HepG2 (cell line): ENCODE data around the gene METTL13. TPM values are rescaled to one million over a fixed set of nuclear protein-coding genes. Genes with fewer than 3 reads are reported as not detected.

Experiments used
- ARNTL ChIP-seq: sonication (generic); formaldehyde crosslinking; IDR thresholded peaks from 2 replicates; pipeline ENCODE4 v1.4.0; 2020; ENCODE audit warnings: mild to moderate bottlenecking, missing genetic modification reagents
- ATM ChIP-seq: fragments of 450-650 bp; IDR thresholded peaks from 2 replicates; pipeline ENCODE4 v1.7.1; 2017; ENCODE audit warnings: mild to moderate bottlenecking, borderline replicate concordance
- BRD4 ChIP-seq: sonication (generic); formaldehyde crosslinking; IDR thresholded peaks from 2 replicates; pipeline ENCODE4 v1.4.0; 2020; ENCODE audit warnings: missing genetic modification reagents
- ETV5 ChIP-seq: IDR thresholded peaks from 2 replicates; pipeline ENCODE4 v1.6.1; 2018; ENCODE audit warnings: missing biosample characterization, missing genetic modification reagents, inconsistent platforms, borderline replicate concordance
- FOXO1 ChIP-seq: sonication (generic); formaldehyde crosslinking; IDR thresholded peaks from 2 replicates; pipeline ENCODE4 v1.4.0; 2020; ENCODE audit warnings: missing genetic modification reagents
- KLF12 ChIP-seq: sonication (generic); formaldehyde crosslinking; IDR thresholded peaks from 2 replicates; pipeline ENCODE4 v1.4.0; 2020; ENCODE audit warnings: missing genetic modification reagents, borderline replicate concordance
- KLF13 ChIP-seq: sonication (generic); formaldehyde crosslinking; IDR thresholded peaks from 2 replicates; pipeline ENCODE4 v1.4.0; 2020; ENCODE audit warnings: mild to moderate bottlenecking, missing genetic modification reagents
- MBD4 ChIP-seq: IDR thresholded peaks from 2 replicates; pipeline ENCODE4 v1.6.1; 2012; ENCODE audit warnings: low read length, inconsistent platforms, borderline replicate concordance
- NFATC3 ChIP-seq: sonication (generic); formaldehyde crosslinking; IDR thresholded peaks from 2 replicates; pipeline ENCODE4 v1.5.1; 2020; ENCODE audit warnings: mild to moderate bottlenecking, missing genetic modification reagents
- NFE2L1 ChIP-seq: sonication (generic); formaldehyde crosslinking; IDR thresholded peaks from 2 replicates; pipeline ENCODE4 v1.4.0; 2020; ENCODE audit warnings: missing genetic modification reagents, mild to moderate bottlenecking, borderline replicate concordance
- NRL ChIP-seq: sonication (generic); formaldehyde crosslinking; IDR thresholded peaks from 2 replicates; pipeline ENCODE4 v1.5.0; 2020; ENCODE audit warnings: missing genetic modification reagents, mild to moderate bottlenecking, moderate library complexity, borderline replicate concordance
- SMARCC2 ChIP-seq: fragments of 450-650 bp; IDR thresholded peaks from 2 replicates; pipeline ENCODE4 v1.6.1; 2017; ENCODE audit warnings: antibody characterized with exemption, mild to moderate bottlenecking
- TBX2 ChIP-seq: sonication (generic); formaldehyde crosslinking; IDR thresholded peaks from 2 replicates; pipeline ENCODE4 v1.5.0; 2020; ENCODE audit warnings: missing genetic modification reagents, mild to moderate bottlenecking, borderline replicate concordance
- U2AF2 ChIP-seq: fragments of 200-400 bp; formaldehyde crosslinking; IDR thresholded peaks from 2 replicates; pipeline ENCODE4 v1.6.1; 2017; ENCODE audit warnings: low read depth, mild to moderate bottlenecking, low read length
- YEATS2 ChIP-seq: sonication (generic); formaldehyde crosslinking; IDR thresholded peaks from 2 replicates; pipeline ENCODE4 v1.4.0; 2020; ENCODE audit warnings: missing genetic modification reagents, borderline replicate concordance
- ZNF260 ChIP-seq: sonication (generic); formaldehyde crosslinking; IDR thresholded peaks from 2 replicates; pipeline ENCODE4 v1.4.0; 2020; ENCODE audit warnings: missing genetic modification reagents, low read depth, mild to moderate bottlenecking, borderline replicate concordance
- ZNF572 ChIP-seq: sonication (generic); formaldehyde crosslinking; IDR thresholded peaks from 2 replicates; pipeline ENCODE4 v1.5.1; 2020; ENCODE audit warnings: mild to moderate bottlenecking, missing genetic modification reagents
- ZNF607 ChIP-seq: sonication (generic); formaldehyde crosslinking; IDR thresholded peaks from 2 replicates; pipeline ENCODE4 v1.5.1; 2020; ENCODE audit warnings: missing genetic modification reagents, mild to moderate bottlenecking, borderline replicate concordance
- ZNF749 ChIP-seq: sonication (generic); formaldehyde crosslinking; IDR thresholded peaks from 2 replicates; pipeline ENCODE4 v1.8.0; 2022; ENCODE audit warnings: mild to moderate bottlenecking, missing genetic modification reagents, moderate library complexity, borderline replicate concordance
- ZNF891 ChIP-seq: sonication (generic); formaldehyde crosslinking; IDR thresholded peaks from 2 replicates; pipeline ENCODE4 v1.5.0; 2020; ENCODE audit warnings: mild to moderate bottlenecking, missing genetic modification reagents
- polyA plus RNA-seq, 8 experiments: library from polyadenylated mRNA; depleted of rRNA in 3 of 8; stranded (reverse) in 7 of 8; unstranded in 1 of 8; fragments of >200 nt; fragmentation: Illumina TruSeq in 4 of 8; extraction: Trizol in 4 of 8; gene quantifications; 2 replicates each; pipeline versions ENCODE4 v1.2.1 to v1.2.3, GENCODE V29; 2011 to 2016; ENCODE audit warnings: low read depth in 4 of 8, missing spikeins in 1 of 8, mixed read lengths in 1 of 8; ENCODE audit not compliant: insufficient read depth in 1 of 8
- total RNA-seq, 5 experiments: library from RNA; depleted of rRNA; stranded (reverse); fragments of >200 nt; fragmentation: Illumina TruSeq; extraction: Trizol; gene quantifications; 2 replicates each; pipeline ENCODE4 v1.2.3, GENCODE V29; 2016; ENCODE audit warnings: low read depth in 1 of 5
- TF ChIP-seq, protein P1 (sequence below): sonication (generic); formaldehyde crosslinking; IDR thresholded peaks from 2 replicates; pipeline ENCODE4 v1.8.0; 2022; ENCODE audit warnings: missing genetic modification reagents, mild to moderate bottlenecking, borderline replicate concordance
- TF ChIP-seq, protein P2 (sequence below): sonication (generic); formaldehyde crosslinking; conservative IDR thresholded peaks from 2 replicates; pipeline ENCODE4 v1.8.0; 2022; ENCODE audit warnings: low read depth, missing genetic modification reagents

The METTL13 gene
- total and polyA plus RNA-seq, 2 of the 13 experiments (the other 11 are each of a cell fraction or from before 2014, with no cell fraction given) = 18.6 to 22.8 TPM

DNA sequence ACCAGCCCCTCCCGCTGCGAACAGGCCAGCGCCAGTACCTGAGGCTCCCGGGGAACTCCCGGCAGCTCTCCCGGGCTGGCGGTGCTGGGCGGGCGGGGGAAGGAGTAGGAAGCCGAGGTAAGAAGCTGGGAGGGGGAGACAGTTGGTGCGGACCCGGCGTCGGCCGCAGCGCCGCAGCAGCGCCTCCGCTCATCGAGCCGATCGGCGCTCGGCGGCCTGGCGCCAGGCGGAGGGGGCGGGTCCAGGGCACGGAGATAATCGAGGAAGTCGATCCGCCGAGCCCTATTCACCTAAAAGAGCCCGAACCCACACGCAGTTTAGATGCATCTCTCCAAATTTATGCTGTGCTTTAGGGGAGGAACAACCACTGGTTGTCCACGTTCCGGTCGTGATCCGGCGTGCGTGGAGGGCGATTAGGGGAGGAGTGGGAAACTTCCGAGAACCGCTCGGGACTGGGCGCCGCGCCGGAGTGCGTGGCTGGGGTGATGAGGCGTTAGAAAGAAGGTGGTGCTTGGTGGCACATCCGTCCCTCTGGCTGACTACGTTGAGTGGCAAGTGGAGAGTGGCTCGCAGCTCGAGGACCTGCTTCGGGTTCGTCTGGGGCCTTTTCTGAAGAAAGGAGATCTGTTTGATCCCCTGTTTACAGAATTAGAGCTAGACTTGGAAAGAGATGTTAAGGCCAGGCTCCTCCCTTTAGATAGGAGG lies 39.4 kb upstream of the METTL13 start, which contains the start of gene VAMP4 (continued):
- TF ChIP-seq ZNF891 (peak; percentile 61; the same call in 1 of the 2 replicates), NRL (peak; percentile 26; the same call in 1 of the 2 replicates), BRD4 (CRISPR knock-in tag) (peak; percentile 82; the same call in 1 of the 2 replicates), NFATC3 (CRISPR knock-in tag) (no peak), YEATS2 (peak; percentile 64; the same call in 1 of the 2 replicates), ETV5 (CRISPR knock-in tag) (peak; percentile 24; the same call in 1 of the 2 replicates), KLF13 (CRISPR knock-in tag) (no peak), ZNF749 (peak; percentile 80; the same call in 1 of the 2 replicates), U2AF2 (no peak), ARNTL (CRISPR knock-in tag) (peak; percentile 44; the same call in 1 of the 2 replicates), MBD4 (no peak), ZNF260 (CRISPR knock-in tag) (no peak), TBX2 (peak; percentile 85; the same call in 1 of the 2 replicates), FOXO1 (CRISPR knock-in tag) (peak; percentile 56; the same call in 1 of the 2 replicates), NFE2L1 (no peak), KLF12 (CRISPR knock-in tag) (peak; percentile 83; the same call in 1 of the 2 replicates), ZNF607 (CRISPR knock-in tag) (peak; percentile 54; the same call in 1 of the 2 replicates), ATM (no peak), ZNF572 (CRISPR knock-in tag) (no peak), SMARCC2 (no peak)
- TF ChIP-seq, protein P1, sequence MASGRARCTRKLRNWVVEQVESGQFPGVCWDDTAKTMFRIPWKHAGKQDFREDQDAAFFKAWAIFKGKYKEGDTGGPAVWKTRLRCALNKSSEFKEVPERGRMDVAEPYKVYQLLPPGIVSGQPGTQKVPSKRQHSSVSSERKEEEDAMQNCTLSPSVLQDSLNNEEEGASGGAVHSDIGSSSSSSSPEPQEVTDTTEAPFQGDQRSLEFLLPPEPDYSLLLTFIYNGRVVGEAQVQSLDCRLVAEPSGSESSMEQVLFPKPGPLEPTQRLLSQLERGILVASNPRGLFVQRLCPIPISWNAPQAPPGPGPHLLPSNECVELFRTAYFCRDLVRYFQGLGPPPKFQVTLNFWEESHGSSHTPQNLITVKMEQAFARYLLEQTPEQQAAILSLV (CRISPR knock-in tag) = peak; percentile 65; the same call in 1 of the 2 replicates
- TF ChIP-seq, protein P2, sequence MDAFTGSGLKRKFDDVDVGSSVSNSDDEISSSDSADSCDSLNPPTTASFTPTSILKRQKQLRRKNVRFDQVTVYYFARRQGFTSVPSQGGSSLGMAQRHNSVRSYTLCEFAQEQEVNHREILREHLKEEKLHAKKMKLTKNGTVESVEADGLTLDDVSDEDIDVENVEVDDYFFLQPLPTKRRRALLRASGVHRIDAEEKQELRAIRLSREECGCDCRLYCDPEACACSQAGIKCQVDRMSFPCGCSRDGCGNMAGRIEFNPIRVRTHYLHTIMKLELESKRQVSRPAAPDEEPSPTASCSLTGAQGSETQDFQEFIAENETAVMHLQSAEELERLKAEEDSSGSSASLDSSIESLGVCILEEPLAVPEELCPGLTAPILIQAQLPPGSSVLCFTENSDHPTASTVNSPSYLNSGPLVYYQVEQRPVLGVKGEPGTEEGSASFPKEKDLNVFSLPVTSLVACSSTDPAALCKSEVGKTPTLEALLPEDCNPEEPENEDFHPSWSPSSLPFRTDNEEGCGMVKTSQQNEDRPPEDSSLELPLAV (CRISPR knock-in tag) = no peak
